Measurements from ENCODE around the gene PEX11A. TPM values are rescaled to one million over a fixed set of nuclear protein-coding genes. Genes with fewer than 3 reads are reported as not detected.

The PEX11A gene
- total and polyA plus RNA-seq, 2 donors (not counting 3 experiments of a cell fraction or from before 2014, with no cell fraction given): 3.2 to 4.4 TPM

DNA sequence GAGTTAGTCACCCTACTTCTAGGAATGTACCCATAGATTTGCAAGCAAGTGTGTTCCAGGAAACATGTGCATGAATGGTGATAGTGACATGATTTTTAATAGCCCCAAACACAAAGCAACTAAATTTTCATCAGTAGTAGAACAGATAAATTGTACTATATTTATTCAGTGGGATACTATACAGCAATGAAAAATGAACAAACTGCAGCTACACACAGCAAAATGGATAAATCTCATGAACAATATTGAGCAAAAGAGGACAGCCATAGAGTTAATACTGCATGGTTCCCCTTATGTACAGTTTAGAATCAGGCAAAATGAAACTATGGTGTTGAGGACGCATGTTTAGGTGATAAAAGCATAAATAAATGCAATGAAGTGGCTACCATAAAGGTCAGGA, 34.5 kb upstream of the PEX11A start:
- FAIRE-seq (no peak), DNase-seq (ENCODE audit: low read depth, low spot score) (no peak)
- dilution Hi-C loops (cut with MboI; ENCODE audit: extremely low pct_ligation_motif_present, low sequenced_read_pairs) (no loop called here), intact Hi-C loops (cut with micrococcal nuclease) (no loop called here)
- Histone ChIP-seq H3K4me3 (replicated peaks in 1 of 3; ENCODE audit: insufficient read depth in 1 of 3, low read depth in 1 of 3, low read length in 3 of 3) (no peak overlapping the region), H2AFZ (ENCODE audit: low read depth, low read length) (no peak overlapping the region), H3K36me3 (ENCODE audit: control insufficient read depth in 2 of 2, extremely low read depth in 1 of 2, insufficient read depth in 2 of 2, low read length in 2 of 2) (no peaks in the 10 kb centered on the region), H3K9ac (replicated peaks; ENCODE audit: extremely low read depth, insufficient read depth, low read length) (no peak overlapping the region), H4K20me1 (replicated peaks; ENCODE audit: control insufficient read depth, extremely low read depth, insufficient read depth, low read length) (no peaks in the 10 kb centered on the region), H3K4me1 (ENCODE audit: control insufficient read depth, extremely low read depth, insufficient read depth, low read length) (no peaks in the 10 kb centered on the region), H3K9me1 (replicated peaks; ENCODE audit: control insufficient read depth, extremely low read depth, insufficient read depth, low read length) (no peaks in the 10 kb centered on the region), H3K27ac (ENCODE audit: insufficient read depth, low read depth, low read length) (no peak overlapping the region), H3K4me2 (ENCODE audit: insufficient read depth, low read length) (no peak overlapping the region), H3K9me3 (replicated peaks; ENCODE audit: control insufficient read depth, insufficient read depth, low read length) (no peaks in the 10 kb centered on the region), H3K27me3 (ENCODE audit: control insufficient read depth in 2 of 2, insufficient read depth in 2 of 2, low read length in 2 of 2) (peaks cover 14 to 24% of the 10 kb centered on the region in 2 experiments), H3K79me2 (ENCODE audit: control insufficient read depth, insufficient read depth, low read length) (no peaks in the 10 kb centered on the region)
- CTCF ChIA-PET: interaction anchor here (1.3 kb wide), 1 partner anchor 15 kb away, joined by 3 read pairs; no protein-coding TSS in a partner anchor
- POLR2A ChIA-PET: no interaction called here
- BruUV-seq (replicated peaks): no TSS peak
- TF ChIP-seq EZH2 (IDR thresholded peaks at IDR 0.05; ENCODE audit: borderline replicate concordance, low read depth, low read length, severe bottlenecking) (no peak), FOS (IDR thresholded peaks at IDR 0.05; ENCODE audit: borderline replicate concordance, insufficient read depth, low read length) (no peak), POLR2A (IDR thresholded peaks at IDR 0.05; ENCODE audit: low read depth, low read length) (no peak), GATA2 (IDR thresholded peaks at IDR 0.05; ENCODE audit: insufficient read depth, insufficient read length, low read depth, low read length) (no peak), JUN (IDR thresholded peaks at IDR 0.05; ENCODE audit: borderline replicate concordance, insufficient read depth, insufficient read length, low read depth) (no peak), POLR2AphosphoS5 (IDR thresholded peaks at IDR 0.05; ENCODE audit: insufficient read depth, low read depth, low read length) (no peak)
- TF ChIP-seq, protein P1, sequence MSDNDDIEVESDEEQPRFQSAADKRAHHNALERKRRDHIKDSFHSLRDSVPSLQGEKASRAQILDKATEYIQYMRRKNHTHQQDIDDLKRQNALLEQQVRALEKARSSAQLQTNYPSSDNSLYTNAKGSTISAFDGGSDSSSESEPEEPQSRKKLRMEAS (IDR thresholded peaks at IDR 0.05; ENCODE audit: insufficient read depth, insufficient read length): no peak
- TF ChIP-seq, protein P2, sequence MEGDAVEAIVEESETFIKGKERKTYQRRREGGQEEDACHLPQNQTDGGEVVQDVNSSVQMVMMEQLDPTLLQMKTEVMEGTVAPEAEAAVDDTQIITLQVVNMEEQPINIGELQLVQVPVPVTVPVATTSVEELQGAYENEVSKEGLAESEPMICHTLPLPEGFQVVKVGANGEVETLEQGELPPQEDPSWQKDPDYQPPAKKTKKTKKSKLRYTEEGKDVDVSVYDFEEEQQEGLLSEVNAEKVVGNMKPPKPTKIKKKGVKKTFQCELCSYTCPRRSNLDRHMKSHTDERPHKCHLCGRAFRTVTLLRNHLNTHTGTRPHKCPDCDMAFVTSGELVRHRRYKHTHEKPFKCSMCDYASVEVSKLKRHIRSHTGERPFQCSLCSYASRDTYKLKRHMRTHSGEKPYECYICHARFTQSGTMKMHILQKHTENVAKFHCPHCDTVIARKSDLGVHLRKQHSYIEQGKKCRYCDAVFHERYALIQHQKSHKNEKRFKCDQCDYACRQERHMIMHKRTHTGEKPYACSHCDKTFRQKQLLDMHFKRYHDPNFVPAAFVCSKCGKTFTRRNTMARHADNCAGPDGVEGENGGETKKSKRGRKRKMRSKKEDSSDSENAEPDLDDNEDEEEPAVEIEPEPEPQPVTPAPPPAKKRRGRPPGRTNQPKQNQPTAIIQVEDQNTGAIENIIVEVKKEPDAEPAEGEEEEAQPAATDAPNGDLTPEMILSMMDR (IDR thresholded peaks at IDR 0.05; ENCODE audit: extremely low read depth in 1 of 2, insufficient read depth in 1 of 2, low read depth in 1 of 2, low read length in 2 of 2): no peak
